LHCN-M2 (cell line): ENCODE measurements around the gene SMYD3. TPM values are rescaled to one million over a fixed set of nuclear protein-coding genes. Genes with fewer than 3 reads are reported as not detected.

ENCODE experiments used
- DNase-seq: peaks from one replicate; pipeline ENCODE4 v3.0.0-alpha.2; 2012; ENCODE audit warnings: low read depth
- total RNA-seq: library from RNA; depleted of rRNA; stranded (reverse); fragments of >200 nt; gene quantifications from 2 replicates; pipeline ENCODE4 v1.2.3, GENCODE V29; 2014

The SMYD3 gene
- total RNA-seq, 1 experiment from 2014 or later = 34.0 TPM

DNA sequence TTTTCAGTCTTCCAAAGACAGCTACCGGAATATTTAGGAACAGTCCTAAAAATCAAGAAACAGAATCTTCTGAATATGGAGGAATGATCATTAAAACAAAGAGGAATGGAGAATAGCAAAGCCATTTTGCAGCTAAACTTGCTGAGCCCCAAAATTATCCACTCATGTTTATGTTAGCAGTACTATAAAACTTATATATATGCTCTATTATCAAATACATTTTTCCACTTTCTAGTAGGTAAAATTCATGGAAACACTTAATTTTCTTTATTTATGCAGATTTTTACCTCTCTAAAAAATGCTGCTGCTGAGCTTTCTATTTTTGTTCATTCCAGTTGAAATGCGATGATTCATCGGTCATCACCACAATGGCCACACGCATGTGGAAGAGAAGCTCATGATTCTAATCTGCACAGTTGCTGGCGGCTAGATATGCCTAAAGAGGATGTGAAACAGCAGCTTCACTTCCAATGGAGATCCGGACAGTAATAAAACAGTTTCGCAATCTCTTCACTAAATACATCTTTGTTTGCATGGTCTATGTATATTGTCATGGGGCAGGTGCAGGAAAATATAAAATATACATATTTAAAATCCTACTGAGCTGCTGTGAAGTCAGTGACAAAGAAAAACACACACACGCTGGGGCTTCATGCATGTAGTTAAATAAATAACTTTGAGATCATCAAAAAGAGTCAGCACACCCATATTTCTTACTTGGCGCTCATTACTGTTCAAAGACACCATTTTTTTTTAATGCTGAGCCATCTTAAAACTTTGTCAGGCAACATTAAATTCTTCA, 292.2 kb downstream of the SMYD3 start:
- DNase-seq = peak; percentile 95

DNA sequence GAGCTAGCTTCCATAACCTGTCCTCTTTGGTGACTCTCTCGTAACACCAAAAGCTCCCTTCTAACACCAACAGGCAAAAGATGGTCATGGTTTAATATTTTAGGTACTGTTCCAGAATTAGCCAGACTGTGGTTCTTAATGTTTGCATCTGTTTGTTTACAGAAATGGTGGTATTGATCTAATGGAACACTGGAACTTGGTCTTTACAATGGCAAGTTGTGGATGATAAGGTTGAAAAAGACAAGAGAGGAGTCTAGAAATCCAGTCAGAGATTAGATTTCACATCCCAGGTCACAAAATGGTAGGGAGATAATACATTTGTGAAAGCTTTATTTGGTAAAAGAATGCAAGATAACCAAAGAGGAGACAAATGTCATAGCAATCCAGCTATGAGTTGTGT, 293.1 kb downstream of the SMYD3 start:
- DNase-seq = no peak

DNA sequence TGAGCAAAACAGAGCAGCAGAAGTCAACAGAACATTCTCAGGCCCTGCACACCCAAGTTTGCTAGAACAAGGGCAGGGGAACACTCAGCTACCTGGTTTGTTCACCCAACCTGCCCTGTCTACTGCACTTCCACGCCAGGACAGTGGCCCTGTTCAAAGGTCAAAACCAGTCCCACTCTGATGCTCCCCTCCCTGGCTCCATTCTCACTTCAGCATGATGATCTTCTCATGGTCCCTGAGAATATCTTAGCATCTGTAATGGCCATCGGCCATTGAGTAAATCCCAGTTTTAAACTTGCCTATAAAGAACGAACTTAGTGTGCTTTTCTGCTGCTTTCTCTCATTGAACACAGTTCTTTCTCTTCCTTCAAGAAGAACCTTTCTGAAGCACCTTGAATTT, 293.6 kb downstream of the SMYD3 start:
- no peak for DNase-seq

DNA sequence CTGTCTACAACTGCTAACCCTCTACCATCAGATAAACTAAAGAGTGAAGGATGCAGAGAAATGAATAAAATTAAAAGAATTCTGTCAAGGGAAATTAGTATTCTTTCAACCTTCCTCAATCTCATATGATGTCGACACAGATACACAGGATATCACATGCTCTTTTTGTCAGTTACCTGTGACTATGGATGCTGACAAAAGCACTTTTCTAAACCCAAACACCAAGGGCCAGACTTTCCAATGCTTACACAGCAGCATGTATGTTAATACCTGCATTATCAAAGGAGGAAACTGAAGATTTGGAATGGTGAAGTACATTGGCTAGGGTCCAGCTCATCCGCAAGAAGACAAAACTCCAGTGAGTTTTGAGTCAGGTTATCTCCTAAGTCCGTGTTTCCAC, 294.0 kb downstream of the SMYD3 start:
- DNase-seq = no peak

DNA sequence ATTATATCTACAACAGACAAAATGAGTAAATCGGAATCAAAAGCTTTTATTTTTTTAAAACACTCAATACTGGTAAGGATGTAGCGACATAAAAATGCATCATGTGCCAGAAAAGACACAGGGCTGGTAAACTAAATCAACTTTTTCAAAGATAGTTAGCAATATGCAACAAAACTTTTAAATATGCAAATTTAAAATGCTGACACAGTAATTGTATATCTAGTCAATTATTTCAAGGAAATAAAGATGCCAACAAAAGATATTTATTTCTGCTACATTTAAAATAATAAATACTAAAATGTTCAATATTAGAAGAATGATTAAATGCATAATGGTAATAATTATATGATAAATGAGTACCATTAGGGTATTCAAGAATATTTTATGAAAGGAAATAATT, 295.1 kb downstream of the SMYD3 start:
- no peak for DNase-seq

DNA sequence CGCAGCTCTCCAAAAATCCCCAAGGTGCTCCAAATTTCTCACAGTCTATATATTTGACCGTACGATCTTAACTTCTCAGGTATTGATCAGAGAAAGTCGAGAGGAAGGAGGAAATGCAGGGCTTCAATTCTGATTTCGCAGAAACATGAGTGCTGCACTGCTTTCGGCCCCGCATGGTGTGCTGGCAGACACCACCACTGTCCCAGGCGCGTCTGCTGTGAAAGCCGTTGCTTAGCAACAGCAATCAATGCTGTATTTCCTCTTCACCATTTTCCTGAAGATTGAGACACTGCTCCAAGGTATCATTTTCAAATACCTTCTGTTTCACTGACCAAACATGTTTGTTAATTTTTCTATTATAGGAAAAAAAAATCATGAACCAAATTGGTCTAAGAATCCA, 296.3 kb downstream of the SMYD3 start:
- no peak for DNase-seq

DNA sequence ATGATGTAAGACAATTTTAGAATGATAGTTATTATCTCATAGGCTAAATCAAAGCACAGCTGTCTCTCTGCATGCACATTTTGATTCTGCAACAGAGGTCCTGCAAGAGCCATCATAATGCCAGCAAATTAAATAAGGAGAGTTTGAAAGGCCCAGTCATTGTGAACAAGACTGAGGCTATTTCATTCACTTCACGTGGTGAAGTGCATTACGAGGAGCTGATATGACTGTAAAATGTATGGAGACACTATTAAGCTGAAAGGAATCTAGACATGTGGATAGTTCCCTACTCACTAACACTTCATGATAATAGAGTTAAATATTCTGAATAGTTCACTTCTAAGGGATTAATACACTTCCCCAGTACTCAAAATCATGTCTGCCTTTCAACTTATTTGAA, 299.0 kb downstream of the SMYD3 start:
- DNase-seq = no peak

DNA sequence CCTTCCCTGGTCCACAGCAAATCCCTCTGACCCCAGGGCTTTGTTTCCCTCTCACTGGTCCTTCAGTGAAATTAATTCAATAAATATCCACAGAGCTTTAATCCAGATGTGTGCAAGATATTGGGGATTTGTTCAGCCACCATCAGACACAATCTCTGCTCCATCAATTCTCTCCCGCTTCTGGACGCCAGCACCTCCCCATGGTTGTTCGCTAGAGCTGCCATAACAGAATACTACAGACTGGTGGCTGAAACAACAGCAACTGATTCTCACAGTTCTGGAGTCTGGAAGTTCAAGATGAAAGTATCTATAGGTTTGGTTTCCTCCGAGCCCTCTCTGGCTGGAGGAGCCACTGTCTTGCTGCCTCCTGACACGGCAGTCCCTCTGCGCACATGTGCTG, 303.9 kb downstream of the SMYD3 start:
- DNase-seq = no peak

DNA sequence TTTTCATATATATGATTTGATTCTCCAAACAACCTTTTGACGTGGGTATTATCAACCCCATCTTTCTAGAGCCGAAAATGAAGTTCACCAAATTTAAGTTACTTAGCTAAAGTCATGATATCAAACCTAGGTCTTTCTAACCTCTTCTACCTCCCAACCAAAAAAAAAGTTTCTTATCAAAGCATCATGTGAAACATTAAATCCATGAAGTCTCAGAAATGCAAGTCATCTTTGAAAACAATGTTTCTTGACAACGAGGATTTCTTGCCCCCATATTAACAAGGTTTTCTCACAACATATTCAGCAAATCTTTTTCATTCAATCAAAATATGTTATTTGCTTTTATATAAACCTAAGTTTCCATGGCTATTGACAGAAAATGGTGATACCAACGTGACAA, 306.3 kb downstream of the SMYD3 start:
- DNase-seq = no peak

DNA sequence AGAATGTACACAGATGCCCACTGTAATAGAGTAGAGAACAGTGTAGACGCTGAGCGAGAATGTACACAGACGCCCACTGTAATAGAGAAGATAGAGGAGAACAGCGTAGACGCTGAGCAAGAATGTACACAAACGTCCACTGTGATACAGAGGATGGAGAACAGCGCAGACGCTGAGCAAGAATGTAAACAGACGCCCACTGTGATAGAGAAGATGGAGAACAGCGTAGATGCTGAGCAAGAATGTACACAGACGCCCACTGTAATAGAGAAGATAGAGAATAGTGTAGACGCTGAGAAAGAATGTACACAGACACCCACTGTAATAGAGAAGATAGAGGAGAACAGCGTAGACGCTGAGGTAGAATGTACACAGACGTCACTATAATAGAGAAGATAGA, 306.9 kb downstream of the SMYD3 start:
- no peak for DNase-seq

DNA sequence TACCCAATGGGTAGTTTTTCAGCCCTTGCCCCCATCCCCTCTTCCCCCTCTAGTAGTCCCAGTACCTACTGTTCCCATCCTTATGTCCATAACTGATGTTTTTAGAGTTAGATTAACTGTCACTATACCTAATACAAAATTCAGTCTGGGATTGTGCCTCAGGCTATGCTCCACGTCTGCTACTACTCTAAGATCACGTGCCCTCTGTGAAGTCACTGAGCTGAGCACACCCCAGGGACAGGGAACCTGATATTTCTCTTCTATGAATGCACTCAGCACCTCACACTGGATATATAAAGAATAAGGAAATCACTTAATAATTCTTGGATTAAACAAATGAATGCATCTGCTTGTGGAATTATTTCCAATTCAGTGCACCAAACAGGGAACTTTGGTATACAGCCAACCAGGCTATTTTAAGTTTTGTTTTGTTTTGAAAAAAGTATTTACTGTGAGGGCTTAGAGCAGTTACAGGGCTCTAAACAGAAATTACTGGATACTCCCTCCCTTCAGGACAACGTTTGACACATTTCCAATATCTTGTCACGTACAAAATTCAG, 307.9 kb downstream of the SMYD3 start:
- DNase-seq = peak; percentile 57

DNA sequence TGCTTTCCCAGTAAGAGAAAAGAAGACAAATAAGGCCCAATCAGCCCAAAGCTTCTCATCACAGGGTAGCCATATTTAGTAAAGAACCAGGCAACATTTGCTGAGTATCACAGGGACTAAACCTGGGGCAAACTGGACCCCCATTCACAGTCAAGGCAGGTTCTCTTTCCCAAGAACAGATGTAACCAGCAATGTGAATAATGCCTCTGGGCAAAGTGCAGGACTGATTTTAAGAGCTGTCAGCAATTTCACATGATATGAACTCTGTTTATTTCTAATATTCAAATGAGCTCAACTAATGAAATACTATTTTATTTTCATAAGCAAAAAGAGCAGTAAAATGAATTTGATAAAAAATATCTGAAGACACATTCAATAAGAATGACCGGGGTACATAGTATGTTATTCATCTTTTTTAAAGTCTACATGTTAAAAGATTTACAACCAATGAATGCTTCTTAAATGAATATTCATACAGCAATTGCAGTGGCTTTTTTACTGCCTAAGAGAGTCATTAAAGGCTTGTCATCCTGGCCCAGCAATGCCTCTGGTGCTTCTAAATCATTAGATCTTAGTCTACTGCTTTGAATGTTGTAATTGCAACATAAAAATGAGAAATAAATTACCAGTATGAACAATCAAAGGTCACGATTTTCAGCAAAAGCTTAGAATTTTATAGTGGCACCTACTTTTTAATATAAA, 308.8 kb downstream of the SMYD3 start:
- DNase-seq = no peak

DNA sequence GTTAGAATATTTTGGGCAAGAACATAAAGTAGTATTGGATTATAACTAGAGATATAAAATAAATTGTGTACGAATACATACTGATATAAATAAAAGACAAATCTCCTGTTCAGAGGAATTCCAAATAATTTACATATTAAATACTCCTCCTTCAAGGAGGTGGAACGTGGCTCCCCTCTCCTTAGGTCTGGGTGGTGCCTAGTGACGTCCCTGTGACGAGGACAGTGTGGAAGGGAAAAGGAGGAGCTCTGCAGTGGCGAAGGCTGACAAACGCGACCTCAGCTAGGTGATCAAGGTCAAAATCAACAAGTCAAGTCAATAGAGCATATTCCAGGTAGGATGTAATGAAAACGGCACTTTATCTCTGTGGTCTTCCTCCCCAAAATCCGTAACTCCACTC, 310.0 kb downstream of the SMYD3 start:
- DNase-seq = no peak

DNA sequence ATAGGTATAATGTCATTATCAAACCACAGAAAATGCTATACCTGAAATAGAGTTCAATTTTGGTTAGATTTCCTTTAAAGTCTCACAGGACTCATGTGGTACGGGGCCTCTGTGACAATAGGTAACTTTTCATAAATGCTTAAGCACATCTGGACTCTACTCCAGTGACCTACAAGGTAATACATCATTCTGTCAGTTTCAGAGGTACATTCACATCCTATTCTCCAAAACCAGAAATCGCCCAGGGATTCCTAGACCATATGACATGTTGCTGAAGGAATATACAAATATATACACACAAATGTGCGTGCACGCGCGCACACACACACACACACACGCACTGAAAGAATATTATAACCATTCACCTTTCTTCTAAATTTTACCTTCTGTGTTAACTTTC, 311.8 kb downstream of the SMYD3 start:
- no peak for DNase-seq

DNA sequence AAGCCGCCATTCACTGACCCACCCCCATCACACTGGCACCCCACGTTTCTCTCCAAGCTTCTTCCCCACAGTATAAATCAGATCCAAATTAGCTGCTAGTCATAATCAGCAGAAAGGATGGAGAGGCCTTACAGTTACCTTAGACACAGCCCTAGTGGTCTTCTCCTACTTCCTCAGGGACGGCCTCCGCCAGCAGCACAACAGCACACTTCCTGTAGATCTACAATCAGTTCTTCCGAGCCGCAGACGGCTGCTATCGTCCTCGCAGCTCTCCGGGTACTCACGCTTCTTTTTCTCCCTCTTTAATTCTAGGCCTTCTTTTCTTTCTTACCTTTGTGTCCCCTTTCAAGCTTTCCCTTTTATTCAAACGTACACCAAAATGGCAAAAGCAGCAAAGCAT, 313.5 kb downstream of the SMYD3 start:
- DNase-seq = no peak

DNA sequence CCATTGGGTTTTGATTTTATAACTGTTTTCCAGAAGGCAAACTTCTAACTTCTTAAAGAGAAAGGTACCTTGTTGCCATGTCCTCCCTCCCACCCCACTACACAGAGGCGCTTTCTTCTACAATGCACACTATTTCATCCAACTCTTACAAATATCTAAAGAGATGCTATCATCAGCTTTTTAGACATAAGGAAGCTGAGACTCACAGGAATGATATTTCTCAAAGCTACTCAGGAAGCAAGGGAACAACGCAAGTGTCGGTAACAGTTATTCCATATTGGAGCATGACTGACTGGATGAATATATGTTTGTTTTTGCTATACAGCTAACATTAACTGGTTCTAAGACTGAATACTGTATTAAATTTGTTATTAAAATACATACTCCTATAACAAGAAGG, 318.0 kb downstream of the SMYD3 start:
- DNase-seq = no peak

DNA sequence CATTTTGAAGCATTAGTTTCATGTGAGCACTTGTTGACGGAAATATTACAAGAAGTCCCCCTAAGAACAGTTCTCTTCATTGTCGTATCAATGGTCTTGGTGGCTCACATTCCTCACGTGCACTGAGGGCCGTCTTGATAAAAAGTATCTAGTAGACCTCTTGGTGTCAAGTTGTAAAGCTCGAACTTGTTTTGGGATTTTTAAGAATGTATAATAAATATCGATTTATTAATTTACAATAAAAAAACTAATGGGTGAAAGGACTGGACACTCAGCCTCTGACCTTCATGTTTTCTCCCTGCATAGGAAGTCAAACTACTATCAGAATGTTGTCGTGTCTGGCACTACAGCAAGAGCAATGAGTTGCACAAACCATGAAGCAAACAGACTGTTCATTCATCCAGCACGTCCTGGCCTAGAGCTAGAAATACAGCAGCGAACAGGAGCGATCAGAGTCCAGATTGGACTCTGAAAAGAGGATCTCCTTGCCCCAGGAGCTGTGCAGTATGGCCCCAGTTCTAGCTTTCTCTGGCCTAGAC, 319.2 kb downstream of the SMYD3 start:
- no peak for DNase-seq

DNA sequence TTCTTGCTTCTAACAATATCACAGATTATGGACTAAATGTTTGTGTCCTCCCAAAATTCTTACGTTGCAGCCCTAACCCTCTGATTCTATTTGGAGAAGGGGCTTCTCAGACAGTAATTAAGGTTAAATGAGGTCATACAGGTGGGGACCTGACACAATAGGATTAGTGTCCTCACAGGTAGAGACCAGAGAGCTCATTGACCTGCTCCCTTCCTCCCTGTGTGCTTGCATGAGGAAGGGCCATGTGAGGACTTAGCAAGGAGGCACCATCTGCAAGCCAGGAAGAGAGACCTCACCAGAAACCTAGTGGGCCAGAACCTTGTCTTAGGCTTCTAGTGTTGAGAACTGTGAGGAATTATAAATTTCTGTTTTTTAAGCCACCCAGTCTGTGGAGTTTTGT, 322.6 kb downstream of the SMYD3 start:
- no peak for DNase-seq

DNA sequence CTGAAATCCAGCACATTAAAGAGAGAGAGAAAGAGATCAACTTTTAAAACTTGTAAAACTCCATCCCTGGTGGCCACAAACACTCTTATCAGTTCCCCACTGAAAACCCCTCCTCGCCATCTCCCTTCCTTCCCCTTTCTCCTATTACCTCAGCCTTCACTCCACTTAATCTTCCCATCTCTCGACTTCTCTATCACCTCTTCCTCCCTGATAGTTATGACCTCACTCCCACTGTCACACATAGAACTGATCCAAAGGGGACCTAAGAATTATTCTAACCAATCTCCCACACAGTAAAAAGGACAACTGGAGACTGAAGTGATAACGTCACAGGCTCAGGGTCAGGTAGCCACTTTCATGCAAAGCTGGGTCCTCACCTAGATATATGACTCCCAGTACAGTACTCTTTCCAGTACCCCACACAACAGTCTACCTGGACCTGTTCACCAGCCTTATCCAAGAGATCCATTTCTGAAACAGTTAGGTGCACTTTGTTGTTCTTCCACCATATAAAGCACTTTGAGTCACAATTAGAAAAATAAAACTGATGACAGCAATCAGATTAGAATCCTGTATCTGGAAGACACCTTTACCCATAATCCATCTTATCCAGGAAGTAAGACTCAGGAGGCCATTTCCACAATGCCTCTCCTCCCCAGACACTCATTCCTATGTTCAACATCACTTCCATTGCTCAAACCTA, 324.8 kb downstream of the SMYD3 start:
- DNase-seq = no peak

DNA sequence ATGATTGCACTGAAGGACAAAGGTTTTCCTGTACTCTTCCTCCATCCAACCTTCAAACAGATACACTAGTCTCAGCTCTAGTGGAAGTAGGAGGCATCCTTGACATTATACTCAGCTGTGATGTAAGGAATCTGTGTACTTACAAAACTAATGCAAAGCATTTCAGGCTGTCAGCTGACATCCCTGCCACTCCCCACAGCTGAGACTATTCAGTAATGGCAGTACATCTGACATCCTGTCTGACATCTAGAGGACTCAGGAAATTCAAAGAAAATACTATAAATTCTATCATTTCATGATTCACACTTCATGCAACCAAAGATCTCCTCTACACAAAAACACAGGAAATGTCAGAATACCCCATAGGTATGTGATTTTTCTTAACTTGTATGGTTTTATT, 325.8 kb downstream of the SMYD3 start:
- DNase-seq = no peak

DNA sequence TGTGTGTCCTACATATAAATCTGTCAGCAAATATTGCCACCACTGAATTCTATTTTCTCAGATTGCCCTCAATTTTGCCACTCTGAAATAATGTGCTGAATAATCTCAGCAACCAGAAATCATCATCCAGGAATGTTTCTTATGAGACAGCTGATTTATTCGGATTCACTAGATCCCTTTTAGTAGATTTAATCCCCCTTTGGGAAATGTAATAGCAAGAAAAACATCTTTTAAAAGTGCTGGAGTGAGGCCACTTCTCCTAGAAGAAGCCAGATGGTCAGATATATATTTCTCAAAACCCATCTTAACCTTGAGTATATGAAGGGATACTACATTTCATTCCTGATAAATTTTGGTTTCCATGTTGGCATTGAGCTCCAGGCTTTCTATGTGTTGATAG, 327.7 kb downstream of the SMYD3 start:
- DNase-seq = peak; percentile 13

DNA sequence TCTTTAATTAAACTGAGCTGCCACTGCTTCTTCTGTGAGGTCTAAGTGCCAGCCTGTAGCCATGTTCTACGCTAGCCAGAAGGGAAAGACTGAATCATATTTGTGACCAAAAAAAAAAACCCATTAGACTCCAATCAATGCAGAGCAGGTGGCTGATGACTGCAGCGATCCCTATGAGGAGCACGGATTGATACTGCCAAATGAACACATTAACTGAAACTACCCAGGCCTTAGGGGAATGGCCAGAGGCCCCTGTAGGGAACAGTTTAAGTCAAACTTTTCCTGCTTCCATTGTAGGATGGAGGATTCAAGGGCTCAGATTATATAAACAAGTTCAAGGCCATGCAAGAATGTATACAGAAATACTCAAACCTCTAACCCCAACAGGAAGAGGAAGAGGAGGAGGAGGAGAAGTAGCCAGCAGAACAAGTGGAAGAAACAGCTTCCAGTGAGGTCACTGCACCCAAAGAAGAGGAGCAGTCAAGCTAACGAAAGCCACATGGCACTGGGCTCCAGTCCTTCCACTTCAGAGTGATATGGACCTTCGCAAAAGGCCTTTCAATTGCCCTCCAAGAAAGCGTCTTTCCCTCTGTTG, 328.3 kb downstream of the SMYD3 start:
- no peak for DNase-seq
